ENCODE data around the gene ANKRD49. TPM values are rescaled to one million over a fixed set of nuclear protein-coding genes. Genes with fewer than 3 reads are reported as not detected.
A peak's percentile ranks its signal among the peaks of the same experiment; 100 is the strongest.

ANKRD49 gene
- total and polyA plus RNA-seq, 10 of the 15 experiments (the other 5 are each of a cell fraction or from before 2014, with no cell fraction given) = 19.2 to 46.6 (median 33.6) TPM

DNA sequence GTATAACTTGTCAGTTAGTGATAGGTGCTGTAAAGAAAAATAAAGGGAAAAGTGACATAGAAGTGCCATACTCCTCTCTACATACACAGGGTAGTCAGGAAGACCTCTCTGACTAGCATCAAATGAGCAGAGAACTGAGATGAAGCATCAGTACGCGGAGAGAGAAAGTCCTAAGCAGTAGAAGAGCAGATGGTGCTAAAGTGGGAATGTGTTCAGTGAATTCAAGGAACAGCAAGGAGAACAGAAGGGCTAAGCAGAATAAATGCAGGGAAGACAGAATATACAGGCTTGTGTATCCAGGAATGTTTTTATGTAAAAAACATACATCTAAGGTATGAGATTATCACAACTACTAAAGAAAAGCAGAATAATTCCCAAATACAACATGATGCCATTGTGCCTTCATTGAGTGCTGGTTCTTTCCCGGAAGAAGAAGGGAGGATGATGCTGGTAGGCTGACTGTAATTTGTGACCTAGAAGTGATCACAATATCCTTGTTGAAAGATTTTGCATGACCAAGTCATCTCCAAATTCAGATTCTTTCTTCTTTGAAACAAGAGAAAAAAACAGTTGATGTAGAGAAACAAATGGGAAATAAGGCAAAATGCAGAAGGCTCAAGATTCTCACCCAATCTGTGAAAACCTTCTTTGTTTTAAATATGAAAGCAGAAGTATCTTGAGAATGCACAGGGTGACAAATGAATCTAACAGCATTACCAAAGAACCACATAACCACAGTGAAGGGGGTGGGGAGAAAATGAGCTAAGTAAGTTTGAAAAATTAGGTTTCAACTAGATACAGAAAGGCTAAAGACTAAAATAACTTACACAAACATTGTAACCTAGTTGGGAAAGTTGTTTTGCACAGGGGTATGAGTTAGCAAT, 20.6 kb upstream of the ANKRD49 start (continued):
- TF ChIP-seq, protein P1, sequence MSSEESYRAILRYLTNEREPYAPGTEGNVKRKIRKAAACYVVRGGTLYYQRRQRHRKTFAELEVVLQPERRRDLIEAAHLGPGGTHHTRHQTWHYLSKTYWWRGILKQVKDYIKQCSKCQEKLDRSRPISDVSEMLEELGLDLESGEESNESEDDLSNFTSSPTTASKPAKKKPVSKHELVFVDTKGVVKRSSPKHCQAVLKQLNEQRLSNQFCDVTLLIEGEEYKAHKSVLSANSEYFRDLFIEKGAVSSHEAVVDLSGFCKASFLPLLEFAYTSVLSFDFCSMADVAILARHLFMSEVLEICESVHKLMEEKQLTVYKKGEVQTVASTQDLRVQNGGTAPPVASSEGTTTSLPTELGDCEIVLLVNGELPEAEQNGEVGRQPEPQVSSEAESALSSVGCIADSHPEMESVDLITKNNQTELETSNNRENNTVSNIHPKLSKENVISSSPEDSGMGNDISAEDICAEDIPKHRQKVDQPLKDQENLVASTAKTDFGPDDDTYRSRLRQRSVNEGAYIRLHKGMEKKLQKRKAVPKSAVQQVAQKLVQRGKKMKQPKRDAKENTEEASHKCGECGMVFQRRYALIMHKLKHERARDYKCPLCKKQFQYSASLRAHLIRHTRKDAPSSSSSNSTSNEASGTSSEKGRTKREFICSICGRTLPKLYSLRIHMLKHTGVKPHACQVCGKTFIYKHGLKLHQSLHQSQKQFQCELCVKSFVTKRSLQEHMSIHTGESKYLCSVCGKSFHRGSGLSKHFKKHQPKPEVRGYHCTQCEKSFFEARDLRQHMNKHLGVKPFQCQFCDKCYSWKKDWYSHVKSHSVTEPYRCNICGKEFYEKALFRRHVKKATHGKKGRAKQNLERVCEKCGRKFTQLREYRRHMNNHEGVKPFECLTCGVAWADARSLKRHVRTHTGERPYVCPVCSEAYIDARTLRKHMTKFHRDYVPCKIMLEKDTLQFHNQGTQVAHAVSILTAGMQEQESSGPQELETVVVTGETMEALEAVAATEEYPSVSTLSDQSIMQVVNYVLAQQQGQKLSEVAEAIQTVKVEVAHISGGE (CRISPR knock-in tag; IDR thresholded peaks at IDR 0.05) = no peak
- no peak for TF ChIP-seq TAF1 (IDR thresholded peaks at IDR 0.05; ENCODE audit: borderline replicate concordance, low read depth, low read length)
- TF ChIP-seq ZBED1 (IDR thresholded peaks at IDR 0.05; ENCODE audit: borderline replicate concordance) = peak; percentile 53
- no peak for TF ChIP-seq EGR1 (IDR thresholded peaks at IDR 0.05; ENCODE audit: borderline replicate concordance in 1 of 2, low read depth in 2 of 2, low read length in 2 of 2)
- TF ChIP-seq FOXK2 (IDR thresholded peaks at IDR 0.05) = no peak
- peak; percentile 80 for TF ChIP-seq CREM (IDR thresholded peaks at IDR 0.05; ENCODE audit: low read depth)
- TF ChIP-seq TCF12 (IDR thresholded peaks at IDR 0.05; ENCODE audit: low read depth, low read length) = no peak
- TF ChIP-seq YY1 (IDR thresholded peaks at IDR 0.05; ENCODE audit: low read depth, low read length) = no peak
- no peak for TF ChIP-seq NR2C2 (IDR thresholded peaks at IDR 0.05; ENCODE audit: borderline replicate concordance, control insufficient read depth, insufficient read length, low read depth)
- peak; percentile 86 for TF ChIP-seq JUNB (IDR thresholded peaks at IDR 0.05)
- TF ChIP-seq CBX3 (IDR thresholded peaks at IDR 0.05; ENCODE audit: borderline replicate concordance, low read depth) = no peak
- TF ChIP-seq IKZF2 (IDR thresholded peaks at IDR 0.05) = peak; percentile 85 to 92; a peak in 3 of 4 replicates
- no peak for TF ChIP-seq MYB (IDR thresholded peaks at IDR 0.05; ENCODE audit: borderline replicate concordance, low read depth, low read length)
- no peak for TF ChIP-seq SPI1 (IDR thresholded peaks at IDR 0.05; ENCODE audit: borderline replicate concordance, insufficient read depth, low read depth, low read length)
- no peak for TF ChIP-seq POLR2AphosphoS2 (IDR thresholded peaks at IDR 0.05; ENCODE audit: low read depth, low read length)
- TF ChIP-seq ZNF622 (IDR thresholded peaks at IDR 0.05) = no peak
- no peak for TF ChIP-seq KDM1A (IDR thresholded peaks at IDR 0.05; ENCODE audit: borderline replicate concordance)
- TF ChIP-seq SREBF1 (IDR thresholded peaks at IDR 0.05; ENCODE audit: low read length) = no peak
- TF ChIP-seq JUND (IDR thresholded peaks at IDR 0.05; ENCODE audit: low read depth, low read length) = no peak; the same call in 1 of the 2 replicates
- TF ChIP-seq MXI1 (IDR thresholded peaks at IDR 0.05; ENCODE audit: low read depth, low read length) = peak; percentile 75; the same call in 1 of the 2 replicates
- TF ChIP-seq BACH1 (IDR thresholded peaks at IDR 0.05; ENCODE audit: borderline replicate concordance) = peak; percentile 86; the same call in 1 of the 2 replicates
- peak; percentile 97 for TF ChIP-seq MTA2 (IDR thresholded peaks at IDR 0.05; ENCODE audit: low read depth)
- peak; percentile 60; the same call in 1 of the 2 replicates for TF ChIP-seq CREB1 (IDR thresholded peaks at IDR 0.05; ENCODE audit: low read depth)
- TF ChIP-seq, protein P2, sequence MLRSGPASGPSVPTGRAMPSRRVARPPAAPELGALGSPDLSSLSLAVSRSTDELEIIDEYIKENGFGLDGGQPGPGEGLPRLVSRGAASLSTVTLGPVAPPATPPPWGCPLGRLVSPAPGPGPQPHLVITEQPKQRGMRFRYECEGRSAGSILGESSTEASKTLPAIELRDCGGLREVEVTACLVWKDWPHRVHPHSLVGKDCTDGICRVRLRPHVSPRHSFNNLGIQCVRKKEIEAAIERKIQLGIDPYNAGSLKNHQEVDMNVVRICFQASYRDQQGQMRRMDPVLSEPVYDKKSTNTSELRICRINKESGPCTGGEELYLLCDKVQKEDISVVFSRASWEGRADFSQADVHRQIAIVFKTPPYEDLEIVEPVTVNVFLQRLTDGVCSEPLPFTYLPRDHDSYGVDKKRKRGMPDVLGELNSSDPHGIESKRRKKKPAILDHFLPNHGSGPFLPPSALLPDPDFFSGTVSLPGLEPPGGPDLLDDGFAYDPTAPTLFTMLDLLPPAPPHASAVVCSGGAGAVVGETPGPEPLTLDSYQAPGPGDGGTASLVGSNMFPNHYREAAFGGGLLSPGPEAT (IDR thresholded peaks at IDR 0.05; ENCODE audit: low read depth) = peak; percentile 86
- peak; percentile 64 to 78; a peak in 3 of 4 replicates for TF ChIP-seq BHLHE40 (IDR thresholded peaks at IDR 0.05; ENCODE audit: borderline replicate concordance in 1 of 2, low read depth in 2 of 2, low read length in 1 of 2)
- no peak for TF ChIP-seq POLR2AphosphoS5 (IDR thresholded peaks at IDR 0.05; ENCODE audit: low read length)

Data from GM12878 (cell line).